ENCODE results near the gene SGO1. TPM values are rescaled to one million over a fixed set of nuclear protein-coding genes. Genes with fewer than 3 reads are reported as not detected.

The SGO1 gene
- total RNA-seq, 6 donors from 2014 or later, result 0.49 to 0.91 (median 0.59) TPM; not detected in 2

- H3K9me3 ChIP-seq, result no peaks in the 10 kb centered on the region
- 91 to 95% methylated on average over 8 of the region's 8 CpGs for WGBS, 2 donors
- H3K36me3 ChIP-seq, result peaks cover 0 to 35% (median 8%) of the 10 kb centered on the region in 4 donors
- no peak overlapping the region for H3K4me3 ChIP-seq
- ATAC-seq (ENCODE audit: low FRiP score in 2 of 2), result no peak
- no peaks in the 10 kb centered on the region for H3K4me1 ChIP-seq
- TF ChIP-seq POLR2AphosphoS5 (IDR thresholded peaks at IDR 0.05) (no peak), POLR2A (IDR thresholded peaks at IDR 0.05) (no peak), EP300 (IDR thresholded peaks at IDR 0.05) (no peak), CTCF (IDR thresholded peaks at IDR 0.05) (no peak)
- DNase-seq, result no peak
- H3K27ac ChIP-seq, result no peak overlapping the region
- H3K27me3 ChIP-seq, result no peaks in the 10 kb centered on the region
Observed at GRCh38 chr3:20146301-20146700, 39.7 kb downstream of the SGO1 start.

GRCh38 chr3:20145874-20146273, 40.1 kb downstream of the SGO1 start:
- peaks cover 3 to 37% (median 8%) of the 10 kb centered on the region in 4 donors for H3K36me3 ChIP-seq
- no peaks in the 10 kb centered on the region for H3K27me3 ChIP-seq
- ATAC-seq (ENCODE audit: low FRiP score in 2 of 2), result no peak
- DNase-seq, result no peak
- no peak overlapping the region for H3K27ac ChIP-seq
- H3K4me3 ChIP-seq, result no peak overlapping the region
- TF ChIP-seq POLR2AphosphoS5 (IDR thresholded peaks at IDR 0.05) (no peak), EP300 (IDR thresholded peaks at IDR 0.05) (no peak), POLR2A (IDR thresholded peaks at IDR 0.05) (no peak), CTCF (IDR thresholded peaks at IDR 0.05) (no peak)
- no peaks in the 10 kb centered on the region for H3K9me3 ChIP-seq
- 89 to 97% methylated on average over 2 of the region's 2 CpGs for WGBS, 2 donors
- H3K4me1 ChIP-seq, result no peaks in the 10 kb centered on the region

GRCh38 chr3:20143519-20143918, 42.5 kb downstream of the SGO1 start:
- DNase-seq, result no peak
- Histone ChIP-seq H3K27ac (no peak overlapping the region), H3K27me3 (no peaks in the 10 kb centered on the region), H3K4me1 (no peaks in the 10 kb centered on the region), H3K4me3 (no peak overlapping the region), H3K9me3 (no peaks in the 10 kb centered on the region), H3K36me3 (peaks cover 5 to 42% (median 11%) of the 10 kb centered on the region in 4 donors)
- 96 to 98% methylated on average over 2 of the region's 2 CpGs for WGBS, 2 donors
- TF ChIP-seq EP300 (IDR thresholded peaks at IDR 0.05) (no peak), POLR2A (IDR thresholded peaks at IDR 0.05) (no peak), POLR2AphosphoS5 (IDR thresholded peaks at IDR 0.05) (no peak), CTCF (IDR thresholded peaks at IDR 0.05) (no peak)
- no peak for ATAC-seq (ENCODE audit: low FRiP score in 2 of 2)

DNA sequence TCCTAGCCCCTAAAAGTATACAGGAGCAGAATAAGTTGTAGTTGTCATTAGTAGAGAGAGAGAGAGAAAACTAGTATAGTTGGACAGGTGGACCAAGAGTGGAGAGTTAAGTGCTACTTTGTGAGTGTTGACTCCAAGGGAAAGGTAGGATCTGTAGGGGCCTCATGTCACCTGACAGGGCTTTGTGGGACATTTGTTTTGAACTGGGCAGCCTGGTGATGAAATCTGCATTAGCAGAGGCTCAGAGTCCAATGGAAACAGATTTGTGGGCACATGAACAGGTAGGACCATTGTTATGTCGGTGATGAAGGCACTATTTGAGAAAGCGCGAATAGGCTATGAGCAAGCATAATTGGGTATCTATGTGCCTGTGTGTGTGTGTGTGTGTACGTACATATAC, 43.5 kb downstream of the SGO1 start:
- Histone ChIP-seq H3K4me1 (no peaks in the 10 kb centered on the region), H3K36me3 (peaks cover 2 to 35% (median 9%) of the 10 kb centered on the region in 4 donors), H3K27ac (no peak overlapping the region), H3K27me3 (no peaks in the 10 kb centered on the region), H3K9me3 (no peaks in the 10 kb centered on the region), H3K4me3 (no peak overlapping the region)
- TF ChIP-seq POLR2AphosphoS5 (IDR thresholded peaks at IDR 0.05) (no peak), EP300 (IDR thresholded peaks at IDR 0.05) (no peak), POLR2A (IDR thresholded peaks at IDR 0.05) (no peak), CTCF (IDR thresholded peaks at IDR 0.05) (no peak)
- DNase-seq (no peak), ATAC-seq (ENCODE audit: low FRiP score in 2 of 2) (no peak)
- 95 to 98% methylated on average over 4 of the region's 4 CpGs for WGBS, 2 donors

GRCh38 chr3:20141851-20142250, 44.2 kb downstream of the SGO1 start:
- DNase-seq, result no peak
- H3K27ac ChIP-seq, result no peak overlapping the region
- ATAC-seq (ENCODE audit: low FRiP score in 2 of 2), result peak in 1 of 2 donors; percentile 77
- WGBS, 2 donors, result 85 to 88% methylated on average over 7 of the region's 7 CpGs
- peaks cover 7 to 42% (median 10%) of the 10 kb centered on the region in 4 donors for H3K36me3 ChIP-seq
- TF ChIP-seq CTCF (IDR thresholded peaks at IDR 0.05) (no peak), POLR2AphosphoS5 (IDR thresholded peaks at IDR 0.05) (no peak), POLR2A (IDR thresholded peaks at IDR 0.05) (no peak), EP300 (IDR thresholded peaks at IDR 0.05) (no peak)
- H3K27me3 ChIP-seq, result no peaks in the 10 kb centered on the region
- H3K4me3 ChIP-seq, result no peak overlapping the region
- H3K9me3 ChIP-seq, result no peaks in the 10 kb centered on the region
- no peaks in the 10 kb centered on the region for H3K4me1 ChIP-seq
